ENCODE data around the gene ANKFN1. TPM values are rescaled to one million over a fixed set of nuclear protein-coding genes. Genes with fewer than 3 reads are reported as not detected.

ANKFN1 gene, protein sequence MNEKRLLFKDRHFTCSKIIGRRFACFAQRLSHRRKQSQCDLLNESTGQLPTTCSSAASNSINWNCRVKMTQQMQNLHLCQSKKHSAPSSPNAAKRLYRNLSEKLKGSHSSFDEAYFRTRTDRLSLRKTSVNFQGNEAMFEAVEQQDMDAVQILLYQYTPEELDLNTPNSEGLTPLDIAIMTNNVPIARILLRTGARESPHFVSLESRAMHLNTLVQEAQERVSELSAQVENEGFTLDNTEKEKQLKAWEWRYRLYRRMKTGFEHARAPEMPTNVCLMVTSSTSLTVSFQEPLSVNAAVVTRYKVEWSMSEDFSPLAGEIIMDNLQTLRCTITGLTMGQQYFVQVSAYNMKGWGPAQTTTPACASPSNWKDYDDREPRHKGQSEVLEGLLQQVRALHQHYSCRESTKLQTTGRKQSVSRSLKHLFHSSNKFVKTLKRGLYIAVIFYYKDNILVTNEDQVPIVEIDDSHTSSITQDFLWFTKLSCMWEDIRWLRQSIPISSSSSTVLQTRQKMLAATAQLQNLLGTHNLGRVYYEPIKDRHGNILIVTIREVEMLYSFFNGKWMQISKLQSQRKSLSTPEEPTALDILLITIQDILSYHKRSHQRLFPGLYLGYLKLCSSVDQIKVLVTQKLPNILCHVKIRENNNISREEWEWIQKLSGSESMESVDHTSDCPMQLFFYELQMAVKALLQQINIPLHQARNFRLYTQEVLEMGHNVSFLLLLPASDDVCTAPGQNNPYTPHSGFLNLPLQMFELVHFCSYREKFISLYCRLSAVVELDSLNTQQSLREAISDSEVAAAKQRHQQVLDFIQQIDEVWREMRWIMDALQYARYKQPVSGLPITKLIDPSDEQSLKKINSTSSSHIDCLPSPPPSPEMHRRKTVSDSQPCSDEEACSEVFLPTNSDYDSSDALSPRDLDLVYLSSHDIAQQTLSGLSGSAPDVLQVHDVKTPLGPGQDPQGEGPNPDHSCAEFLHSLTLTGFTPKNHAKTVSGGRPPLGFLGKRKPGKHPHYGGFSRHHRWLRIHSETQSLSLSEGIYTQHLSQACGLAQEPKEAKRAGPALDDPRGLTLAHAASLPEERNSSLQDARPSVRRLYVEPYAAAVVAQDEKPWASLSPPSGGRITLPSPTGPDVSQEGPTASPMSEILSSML
- 16.6 TPM for total RNA-seq

DNA sequence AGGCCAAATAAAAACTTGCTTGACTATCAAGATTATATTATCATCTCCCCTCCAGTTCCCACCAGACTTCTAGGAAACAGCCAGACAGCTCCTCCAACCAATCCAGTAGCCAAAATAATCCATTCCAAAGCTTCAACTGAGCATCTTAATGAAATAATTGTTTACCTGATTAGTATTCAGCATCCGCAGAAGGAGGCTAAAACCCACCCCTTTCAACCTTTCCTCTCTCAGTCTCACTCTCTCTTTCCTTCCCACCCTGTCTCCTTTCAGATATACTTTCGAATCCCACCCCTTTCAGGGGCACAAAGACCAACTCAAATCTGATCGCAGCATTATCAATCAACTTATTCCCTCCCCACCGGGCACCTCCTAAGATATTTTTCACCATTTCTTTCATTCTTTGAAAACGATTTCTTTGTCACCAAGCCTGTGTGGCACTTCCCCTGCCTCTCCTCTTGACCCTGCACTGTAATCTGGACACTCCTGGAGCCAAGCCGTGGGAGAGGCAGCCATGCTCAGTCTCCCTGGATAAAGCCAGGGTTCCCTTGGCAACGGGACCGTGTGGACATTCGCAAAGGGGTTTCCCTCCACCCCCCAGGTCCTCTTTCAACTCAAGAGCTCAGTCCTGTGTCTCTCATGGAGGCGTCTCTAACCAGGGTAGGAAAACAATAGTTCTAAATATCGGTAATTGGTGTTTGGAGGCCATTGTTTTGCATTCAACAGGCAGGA is at the start of gene ANKFN1:
ANKFN1 (plus strand) TSS at position 602 of the 729 bp plus-strand sequence. CDS start 59,193 bp downstream, outside the sequence.

Small RNAs within 50 kb of the gene (small RNA-seq; reads per million reads assigned to genes)
- gene AC006600.1: not detected

Measured in diencephalon (tissue), 1 donor.